CD4-positive, alpha-beta T cell (primary cell): Measurements from ENCODE around the gene RNU2-1. TPM values are rescaled to one million over a fixed set of nuclear protein-coding genes. Genes with fewer than 3 reads are reported as not detected.

Source experiments
- ATAC-seq: fragments of 200-7000 bp; cut with Tn5 transposase; one replicate; pipeline ENCODE4 v1.10.0; 2022; ENCODE audit warnings: mild to moderate bottlenecking; ENCODE audit not compliant: poor library complexity
- CTCF ChIA-PET: fragments of 350-600 bp; sonication (Branson Sonifier 250); formaldehyde crosslinking; loops from one replicate; lab custom pipeline; 2021; ENCODE audit warnings: antibody characterized with exemption, inconsistent platforms; lab: Charles Lee
- POLR2A ChIA-PET: fragments of 350-600 bp; sonication (Branson Sonifier 250); formaldehyde crosslinking; loops from one replicate; lab custom pipeline; 2021; ENCODE audit warnings: antibody characterized with exemption, inconsistent platforms; lab: Charles Lee
- DNase-seq, 14 experiments: peaks; one replicate each; pipeline ENCODE4 v3.0.0-alpha.2; 2013 to 2020; ENCODE audit warnings: mixed read lengths in 2 of 14
- H3K27ac ChIP-seq, 2 donors: one replicate each; pipeline versions ENCODE4 v1.5.1 to v1.7.0; 2013; ENCODE audit warnings: low read length in 2 of 2, low read depth in 1 of 2, mild to moderate bottlenecking in 1 of 2
- H3K27me3 ChIP-seq, 2 experiments: 1 replicate in 1 of 2; 2 replicates in 1 of 2; pipeline versions ENCODE4 v1.6.1 to v1.7.0; 2013; ENCODE audit warnings: low read length in 2 of 2, control low read depth in 1 of 2, mild to moderate bottlenecking in 1 of 2, moderate library complexity in 1 of 2; ENCODE audit not compliant: insufficient read depth in 2 of 2, control insufficient read depth in 1 of 2
- H3K36me3 ChIP-seq: one replicate; pipeline ENCODE4 v1.6.1; 2013; ENCODE audit warnings: low read length, control low read depth; ENCODE audit not compliant: insufficient read depth
- H3K4me1 ChIP-seq: one replicate; pipeline ENCODE4 v1.6.1; 2013; ENCODE audit warnings: low read length, control low read depth; ENCODE audit not compliant: insufficient read depth
- H3K4me3 ChIP-seq: one replicate; pipeline ENCODE4 v1.5.1; 2013; ENCODE audit warnings: mild to moderate bottlenecking, low read length, moderate library complexity
- H3K9me3 ChIP-seq, 2 experiments: 1 replicate in 1 of 2; 2 replicates in 1 of 2; pipeline versions ENCODE4 v1.6.1 to v1.7.0; 2013; ENCODE audit warnings: low read length in 2 of 2, mild to moderate bottlenecking in 2 of 2, control low read depth in 1 of 2, moderate library complexity in 1 of 2; ENCODE audit not compliant: control insufficient read depth in 1 of 2, insufficient read depth in 1 of 2
- H3K27ac Mint-ChIP-seq: one replicate; pipeline ENCODE4 v1.8.0; 2020; ENCODE audit warnings: mixed read lengths
- H3K27me3 Mint-ChIP-seq: one replicate; pipeline ENCODE4 v1.8.0; 2021; ENCODE audit warnings: mixed read lengths
- H3K36me3 Mint-ChIP-seq: one replicate; pipeline ENCODE4 v1.8.0; 2021; ENCODE audit warnings: low read depth, mixed read lengths
- H3K4me1 Mint-ChIP-seq: one replicate; pipeline ENCODE4 v1.8.0; 2021; ENCODE audit warnings: low read depth, mixed read lengths
- H3K4me3 Mint-ChIP-seq: one replicate; pipeline ENCODE4 v1.8.0; 2020; ENCODE audit warnings: mild to moderate bottlenecking, mixed read lengths
- H3K9me3 Mint-ChIP-seq: one replicate; pipeline ENCODE4 v1.8.0; 2020; ENCODE audit warnings: mixed read lengths
- intact Hi-C, 2 experiments: fragments of 100-400 bp; cut with DNase I in 1 of 2; cut with micrococcal nuclease in 1 of 2; formaldehyde crosslinking; loops; one replicate each; pipeline versions ENCODE4 v1.15.1 to v1.9.0; 2023 to 2025; cut with DNase I, micrococcal nuclease
- total RNA-seq, 174 experiments: library from RNA in 2 of 174; stranded (reverse) in 2 of 174; gene quantifications; one replicate each; pipeline ENCODE4 v1.2.3 and lab custom pipeline; 2021 to 2026
- TF ChIP-seq, protein P1 (sequence below): fragments of 200-600 bp; IDR thresholded peaks from one replicate; pipeline ENCODE4 v1.8.0; 2022; ENCODE audit warnings: antibody characterized with exemption, mild to moderate bottlenecking

The RNU2-1 gene
- total RNA-seq, 2 experiments from 2014 or later, result 5,534 to 5,951 TPM

DNA sequence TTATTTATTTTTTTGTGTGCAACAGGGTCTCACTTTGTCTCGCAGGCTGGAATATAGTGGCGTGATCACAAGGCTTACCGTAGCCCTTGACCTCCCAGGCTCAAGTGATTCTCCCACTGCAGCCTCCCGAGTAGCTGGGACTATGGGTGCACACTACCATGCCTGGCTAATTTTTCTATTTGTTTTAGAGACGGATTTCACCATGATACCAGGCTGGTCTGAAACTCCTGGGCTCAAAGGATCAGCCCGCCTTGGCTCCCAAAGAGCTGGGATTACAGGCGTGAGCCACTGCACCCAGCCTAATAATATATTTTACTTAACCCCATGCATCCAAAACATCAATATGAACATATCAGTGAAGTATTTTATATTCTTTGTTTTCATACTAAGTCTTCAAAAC, 7.4 kb downstream of the RNU2-1 start:
- intact Hi-C loops, result loop anchor here in 1 of 2 experiments (10.0 kb wide), 1 partner anchor 858 kb away; no protein-coding TSS in a partner anchor
- Mint-ChIP-seq H3K4me1 (no peaks in the 10 kb centered on the region), H3K27me3 (no peaks in the 10 kb centered on the region), H3K36me3 (peaks cover 7% of the 10 kb centered on the region), H3K27ac (no peak overlapping the region), H3K9me3 (no peaks in the 10 kb centered on the region), H3K4me3 (no peak overlapping the region)
- no peak overlapping the region for H3K27ac ChIP-seq
- H3K4me3 ChIP-seq, result no peak overlapping the region
- CTCF ChIA-PET, result interaction anchor here (0.7 to 1.2 kb wide), 2 partner anchors 14 to 84 kb away, joined by 3 to 4 read pairs; partner anchors contain the start of gene TMEM106A
- POLR2A ChIA-PET, result interaction anchor here (1.4 kb wide), 1 partner anchor 89 kb away, joined by 4 read pairs; no protein-coding TSS in a partner anchor
- TF ChIP-seq, protein P1, sequence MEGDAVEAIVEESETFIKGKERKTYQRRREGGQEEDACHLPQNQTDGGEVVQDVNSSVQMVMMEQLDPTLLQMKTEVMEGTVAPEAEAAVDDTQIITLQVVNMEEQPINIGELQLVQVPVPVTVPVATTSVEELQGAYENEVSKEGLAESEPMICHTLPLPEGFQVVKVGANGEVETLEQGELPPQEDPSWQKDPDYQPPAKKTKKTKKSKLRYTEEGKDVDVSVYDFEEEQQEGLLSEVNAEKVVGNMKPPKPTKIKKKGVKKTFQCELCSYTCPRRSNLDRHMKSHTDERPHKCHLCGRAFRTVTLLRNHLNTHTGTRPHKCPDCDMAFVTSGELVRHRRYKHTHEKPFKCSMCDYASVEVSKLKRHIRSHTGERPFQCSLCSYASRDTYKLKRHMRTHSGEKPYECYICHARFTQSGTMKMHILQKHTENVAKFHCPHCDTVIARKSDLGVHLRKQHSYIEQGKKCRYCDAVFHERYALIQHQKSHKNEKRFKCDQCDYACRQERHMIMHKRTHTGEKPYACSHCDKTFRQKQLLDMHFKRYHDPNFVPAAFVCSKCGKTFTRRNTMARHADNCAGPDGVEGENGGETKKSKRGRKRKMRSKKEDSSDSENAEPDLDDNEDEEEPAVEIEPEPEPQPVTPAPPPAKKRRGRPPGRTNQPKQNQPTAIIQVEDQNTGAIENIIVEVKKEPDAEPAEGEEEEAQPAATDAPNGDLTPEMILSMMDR, result no peak
- no peak for DNase-seq
- H3K9me3 ChIP-seq, result no peaks in the 10 kb centered on the region
- peaks cover 8% of the 10 kb centered on the region for H3K36me3 ChIP-seq
- no peaks in the 10 kb centered on the region for H3K27me3 ChIP-seq
- no peak for ATAC-seq
- H3K4me1 ChIP-seq, result no peaks in the 10 kb centered on the region

DNA sequence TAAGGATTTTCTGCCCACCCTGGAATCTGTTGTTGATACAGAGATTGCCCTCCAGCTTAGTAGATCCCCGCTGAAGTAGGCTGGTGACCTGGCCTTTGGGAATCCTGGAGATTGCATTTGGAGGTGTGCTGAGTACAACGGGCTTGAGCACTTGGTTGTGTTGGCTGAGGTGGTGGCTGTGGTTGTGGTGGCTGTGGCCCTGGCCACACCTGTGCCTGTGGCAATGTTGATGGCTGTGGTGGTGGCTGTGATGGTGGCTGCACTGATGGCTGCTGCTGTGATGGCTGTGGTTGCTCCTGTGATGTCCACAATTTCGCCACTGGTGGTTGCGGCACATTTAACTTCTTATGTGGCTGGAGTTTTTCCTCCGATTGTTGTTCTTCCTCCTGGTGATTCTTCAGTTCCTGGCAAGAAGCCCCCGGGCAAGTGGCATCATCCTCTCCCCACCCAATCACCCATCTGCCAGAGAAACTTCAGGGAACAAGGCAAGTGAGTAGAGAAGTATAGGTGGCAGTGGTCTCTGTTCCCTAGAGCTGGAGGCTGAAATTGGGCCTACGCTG, 9.6 kb downstream of the RNU2-1 start:
- Histone ChIP-seq H3K27me3 (no peaks in the 10 kb centered on the region), H3K9me3 (no peaks in the 10 kb centered on the region), H3K36me3 (peaks cover 8% of the 10 kb centered on the region), H3K4me3 (no peak overlapping the region), H3K4me1 (no peaks in the 10 kb centered on the region), H3K27ac (no peak overlapping the region)
- Mint-ChIP-seq H3K27me3 (no peaks in the 10 kb centered on the region), H3K4me1 (no peaks in the 10 kb centered on the region), H3K27ac (no peak overlapping the region), H3K9me3 (no peaks in the 10 kb centered on the region), H3K36me3 (peaks cover 7% of the 10 kb centered on the region), H3K4me3 (no peak overlapping the region)
- ATAC-seq, result no peak
- TF ChIP-seq, protein P1, result no peak
- no peak for DNase-seq
- ChIA-PET POLR2A (no interaction called here), CTCF (no interaction called here)
- intact Hi-C loops, result loop anchor here in 1 of 2 experiments (10.0 kb wide), 1 partner anchor 861 kb away; no protein-coding TSS in a partner anchor

DNA sequence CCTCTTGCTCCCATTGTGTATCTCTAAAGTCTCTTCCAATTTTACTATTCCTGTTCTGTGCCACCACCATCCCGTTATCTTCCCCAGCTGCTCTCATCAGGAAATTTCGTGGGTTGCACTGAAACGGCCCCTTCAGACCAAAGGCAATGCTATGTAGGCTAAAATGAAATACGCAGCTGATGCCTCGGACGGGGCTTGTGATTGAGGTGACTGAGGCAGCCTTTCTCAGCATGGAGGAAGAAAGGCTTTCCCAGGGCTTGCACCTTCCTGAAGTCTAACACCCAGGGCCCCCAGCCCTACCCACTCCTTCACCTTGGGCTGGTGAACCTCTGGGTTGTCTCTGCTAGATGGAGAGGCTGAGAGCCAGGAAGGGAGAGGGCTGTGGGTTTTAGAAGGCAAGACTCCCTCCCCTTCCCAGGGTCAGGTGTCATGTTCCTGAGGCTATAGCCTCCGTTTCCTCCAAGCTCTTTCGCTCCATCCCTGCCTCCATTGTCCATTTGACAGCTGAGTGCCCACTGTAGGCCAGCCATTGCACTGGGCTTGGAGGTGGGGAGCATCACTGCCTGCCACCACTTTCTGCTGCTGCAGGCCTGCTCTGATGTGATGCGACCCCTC, 13.2 kb downstream of the RNU2-1 start:
- CTCF ChIA-PET, result no interaction called here
- Histone ChIP-seq H3K9me3 (no peaks in the 10 kb centered on the region), H3K36me3 (peaks cover 18% of the 10 kb centered on the region), H3K27me3 (no peaks in the 10 kb centered on the region), H3K27ac (no peak overlapping the region), H3K4me3 (no peak overlapping the region), H3K4me1 (peaks cover 7% of the 10 kb centered on the region)
- H3K27me3 Mint-ChIP-seq, result no peaks in the 10 kb centered on the region
- no peak overlapping the region for H3K27ac Mint-ChIP-seq
- no peak for DNase-seq
- ATAC-seq, result no peak
- no peaks in the 10 kb centered on the region for H3K9me3 Mint-ChIP-seq
- intact Hi-C loops, result loop anchor here in 1 of 2 experiments (10.0 kb wide), 1 partner anchor 864 kb away; no protein-coding TSS in a partner anchor
- peaks cover 16% of the 10 kb centered on the region for H3K4me1 Mint-ChIP-seq
- POLR2A ChIA-PET, result interaction anchor here (1.9 kb wide), 1 partner anchor 95 kb away, joined by 8 read pairs; no protein-coding TSS in a partner anchor
- no peak overlapping the region for H3K4me3 Mint-ChIP-seq
- TF ChIP-seq, protein P1, result no peak
- H3K36me3 Mint-ChIP-seq, result peaks cover 24% of the 10 kb centered on the region
